Subcutaneous abdominal adipose tissue (tissue), 5 donors: ENCODE measurements around the gene MB.
A peak's percentile ranks its signal among the peaks of the same experiment; 100 is the strongest.
"Not testable (repeated sequence)": the region's sequence is repeated elsewhere in the genome, so short reads cannot be mapped to it uniquely, and the experiment has no call there.

ENCODE experiments used
- H3K27ac ChIP-seq: one replicate; pipeline ENCODE4 v1.7.0; 2013; ENCODE audit warnings: low read depth, mild to moderate bottlenecking, inconsistent platforms, low read length, moderate library complexity
- H3K27me3 ChIP-seq, 5 donors: one replicate each; pipeline ENCODE4 v1.7.0; 2013; ENCODE audit warnings: low read length in 5 of 5, inconsistent platforms in 1 of 5; ENCODE audit not compliant: control insufficient read depth in 5 of 5, insufficient read depth in 4 of 5
- H3K36me3 ChIP-seq, 5 donors: one replicate each; pipeline ENCODE4 v1.7.0; 2013; ENCODE audit warnings: low read length in 5 of 5; ENCODE audit not compliant: control insufficient read depth in 5 of 5, insufficient read depth in 5 of 5
- H3K4me1 ChIP-seq, 5 donors: one replicate each; pipeline ENCODE4 v1.7.0; 2013; ENCODE audit warnings: low read length in 5 of 5, mild to moderate bottlenecking in 3 of 5, moderate library complexity in 1 of 5; ENCODE audit not compliant: control insufficient read depth in 5 of 5, insufficient read depth in 5 of 5
- H3K4me3 ChIP-seq, 5 donors: one replicate each; pipeline ENCODE4 v1.7.0; 2013; ENCODE audit warnings: low read length in 5 of 5, low read depth in 1 of 5
- H3K9ac ChIP-seq, 5 donors: one replicate each; pipeline ENCODE4 v1.7.0; 2013; ENCODE audit warnings: low read length in 5 of 5, mild to moderate bottlenecking in 4 of 5, moderate library complexity in 3 of 5
- H3K9me3 ChIP-seq, 5 donors: one replicate each; pipeline ENCODE4 v1.7.0; 2013; ENCODE audit warnings: low read length in 5 of 5; ENCODE audit not compliant: control insufficient read depth in 5 of 5
- donor health status: healthy.
- donor health status: healthy.
- donor health status: healthy.
- donor health status: healthy.
- donor health status: healthy.

The MB gene

DNA sequence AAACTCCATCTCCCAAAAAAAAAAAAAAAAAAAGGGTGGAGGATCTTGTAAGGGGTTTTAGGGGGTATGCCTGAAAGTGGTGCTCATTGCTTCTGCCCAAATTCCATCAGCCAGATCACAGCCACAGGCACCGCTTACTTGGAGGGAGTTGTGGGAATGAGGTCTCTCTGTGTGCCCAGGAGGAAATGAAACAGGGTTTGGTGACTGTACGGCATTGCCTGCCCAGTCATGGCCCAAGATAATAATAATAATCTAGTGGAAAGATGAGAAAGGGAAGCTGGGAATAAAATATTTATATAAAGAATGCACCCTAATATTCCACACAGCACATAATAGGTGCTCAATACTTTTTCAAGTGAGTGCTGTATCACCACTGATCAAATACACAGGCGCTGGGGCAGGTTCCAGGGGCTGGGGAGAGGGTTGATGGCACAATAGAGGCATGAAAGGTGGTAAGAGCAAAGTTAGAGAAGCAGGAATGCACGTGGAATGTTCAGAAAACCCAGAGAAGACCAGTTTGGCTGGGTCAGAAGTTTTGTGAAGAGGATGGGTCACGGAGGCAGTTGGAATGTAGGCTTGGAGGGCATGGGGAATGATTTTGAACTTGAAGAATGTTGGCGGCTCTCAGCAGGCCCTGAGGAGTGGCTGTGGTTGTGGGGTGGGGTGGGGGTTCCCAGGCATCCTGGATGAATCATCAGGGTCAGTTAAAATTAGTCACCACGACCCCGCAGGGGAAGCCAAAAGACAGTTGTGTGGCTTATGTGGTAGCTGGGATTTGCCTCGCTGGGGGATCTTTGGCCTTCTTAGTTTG, 12.5 kb upstream of the MB start:
- no peaks in the 10 kb centered on the region for H3K36me3 ChIP-seq
- H3K27ac ChIP-seq: peak overlapping the region; percentile 86
- H3K4me3 ChIP-seq: no peak overlapping the region
- peaks cover 0 to 2% (median 0%) of the 10 kb centered on the region in 5 donors for H3K9me3 ChIP-seq
- H3K4me1 ChIP-seq: peaks cover 7 to 20% (median 16%) of the 10 kb centered on the region in 5 donors
- H3K27me3 ChIP-seq: no peaks in the 10 kb centered on the region
- H3K9ac ChIP-seq: peak overlapping the region in 2 of 5 donors; percentile 27 to 38

DNA sequence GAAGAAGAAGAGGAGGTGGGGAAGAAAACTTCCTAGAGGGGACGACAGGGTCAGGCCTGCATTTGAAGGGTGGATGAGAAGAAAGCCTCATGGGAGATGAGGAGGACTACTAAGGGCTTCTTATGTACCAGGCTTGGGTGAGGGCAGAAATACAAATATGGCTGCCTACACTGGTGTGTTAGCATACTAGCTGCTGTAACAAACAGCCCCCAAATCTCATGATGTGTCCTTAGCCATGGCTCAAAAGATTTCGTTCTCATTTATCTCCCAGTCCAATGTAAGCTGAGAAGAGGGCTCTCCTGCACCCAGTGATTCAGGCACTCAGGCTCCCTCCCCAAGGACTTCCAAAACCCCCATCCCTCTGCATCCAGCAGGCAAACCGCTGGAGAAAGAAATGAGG, 11.6 kb upstream of the MB start:
- H3K27me3 ChIP-seq: no peaks in the 10 kb centered on the region
- H3K4me1 ChIP-seq: peaks cover 7 to 20% (median 16%) of the 10 kb centered on the region in 5 donors
- H3K9me3 ChIP-seq: peaks cover 0 to 2% (median 0%) of the 10 kb centered on the region in 5 donors
- H3K4me3 ChIP-seq: no peak overlapping the region
- peak overlapping the region; percentile 86 for H3K27ac ChIP-seq
- H3K9ac ChIP-seq: no peak overlapping the region
- H3K36me3 ChIP-seq: no peaks in the 10 kb centered on the region

DNA sequence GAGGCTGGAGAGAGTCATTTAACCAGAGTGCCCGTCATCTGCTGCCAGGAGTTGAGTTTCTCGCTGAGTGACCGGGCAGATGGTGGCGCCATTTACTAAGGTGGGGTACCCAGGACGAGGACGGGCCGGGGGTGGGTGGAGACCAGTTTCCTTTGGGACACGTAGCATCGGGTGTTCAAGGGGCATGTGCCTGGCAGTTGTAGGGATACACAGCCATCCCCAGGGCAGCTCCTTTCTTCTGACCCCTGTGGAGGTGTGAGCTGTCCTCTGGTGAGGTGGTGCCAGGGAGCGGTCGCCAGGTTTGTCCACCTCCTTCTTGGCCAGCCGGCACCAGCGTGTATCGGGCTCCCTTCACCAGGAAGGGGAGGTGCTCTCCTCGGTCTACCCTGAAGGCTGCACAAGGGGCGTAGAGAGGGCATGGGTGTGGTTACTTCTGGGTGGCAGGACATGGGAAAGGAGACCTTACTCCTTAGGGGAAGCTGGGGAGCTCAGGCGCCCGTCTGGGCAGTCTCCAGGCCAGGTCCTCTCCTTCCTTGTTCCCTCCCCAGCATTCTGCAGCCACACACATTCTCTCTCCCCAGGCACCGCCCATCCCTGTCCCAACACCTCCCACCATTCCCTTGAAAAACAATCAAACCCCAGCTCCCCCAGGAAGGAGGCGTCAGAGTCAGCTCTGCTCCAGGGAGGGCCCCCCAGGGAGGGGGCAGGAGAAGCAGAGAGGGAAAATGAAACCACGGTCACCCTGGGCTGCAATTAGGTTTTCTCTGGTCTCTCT, 10.3 kb upstream of the MB start:
- Histone ChIP-seq H3K27me3 (no peaks in the 10 kb centered on the region), H3K9ac (peak overlapping the region; percentile 51 to 84 (median 77)), H3K4me3 (peak overlapping the region; percentile 82 to 93 (median 83)), H3K4me1 (peaks cover 7 to 29% (median 25%) of the 10 kb centered on the region in 5 donors), H3K36me3 (no peaks in the 10 kb centered on the region), H3K27ac (peak overlapping the region; percentile 88), H3K9me3 (peaks cover 0 to 2% (median 0%) of the 10 kb centered on the region in 5 donors)

DNA sequence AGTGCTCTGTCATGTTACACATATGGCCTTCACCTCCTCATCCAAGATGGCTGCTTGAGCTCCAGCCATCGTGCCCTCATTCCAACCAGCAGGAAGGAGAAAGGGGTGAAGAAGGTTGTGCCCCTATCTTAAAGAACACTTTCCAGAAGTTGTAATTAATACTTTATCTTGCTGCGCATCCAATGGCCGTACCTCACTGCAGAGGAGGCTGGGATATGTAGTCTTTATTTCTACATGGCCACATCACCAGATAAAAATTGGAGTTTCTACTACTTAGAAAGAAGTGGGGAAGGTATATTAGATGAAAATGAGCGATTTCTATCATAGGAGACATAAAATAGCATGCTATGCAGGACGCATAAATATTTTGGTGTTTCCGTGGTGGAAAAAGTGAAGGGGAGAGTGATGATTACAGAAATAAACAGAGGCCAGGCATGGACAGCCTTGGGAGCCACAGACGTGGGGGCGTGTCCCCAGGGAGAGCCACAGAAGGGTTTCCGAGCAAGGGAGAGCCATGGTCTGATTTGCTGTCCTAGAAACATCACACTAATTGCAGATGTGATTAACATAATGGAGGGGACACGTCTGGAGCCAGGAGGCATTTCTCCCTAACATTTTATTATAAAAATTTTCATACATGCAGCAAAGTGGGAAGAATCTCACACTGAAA, 8.8 kb upstream of the MB start:
- no peak overlapping the region for H3K4me3 ChIP-seq
- H3K4me1 ChIP-seq: peaks cover 7 to 40% (median 37%) of the 10 kb centered on the region in 5 donors
- H3K27ac ChIP-seq: no peak overlapping the region

DNA sequence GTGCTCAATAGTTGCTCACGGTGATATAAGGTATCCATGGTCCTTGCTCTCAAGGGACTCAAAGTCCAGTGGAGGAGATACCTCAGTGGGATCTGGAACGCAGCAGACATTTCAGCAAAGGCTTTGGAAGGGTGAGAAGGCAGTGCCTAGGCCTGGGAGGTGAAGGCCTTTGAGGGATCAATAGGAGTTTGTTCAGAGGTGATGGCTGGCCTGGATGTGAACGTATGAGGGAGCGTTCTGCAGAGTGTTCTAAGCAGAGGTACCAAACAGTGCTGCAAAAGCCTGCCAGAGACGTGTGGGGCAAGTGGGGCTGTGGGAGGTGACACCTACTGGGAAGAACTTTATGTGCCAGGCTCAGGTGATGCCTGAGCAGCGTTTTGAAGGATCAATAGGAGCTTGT, 7.4 kb upstream of the MB start:
- Histone ChIP-seq H3K9me3 (peaks cover 0 to 2% (median 0%) of the 10 kb centered on the region in 5 donors), H3K27me3 (no peaks in the 10 kb centered on the region), H3K4me1 (peaks cover 3 to 36% (median 36%) of the 10 kb centered on the region in 5 donors), H3K36me3 (no peaks in the 10 kb centered on the region), H3K9ac (no peak overlapping the region), H3K27ac (no peak overlapping the region), H3K4me3 (no peak overlapping the region)

More for the DNA sequence above, 8.8 kb upstream of the MB start:
- H3K27me3 ChIP-seq: no peaks in the 10 kb centered on the region
- no peak overlapping the region for H3K9ac ChIP-seq
- H3K36me3 ChIP-seq: no peaks in the 10 kb centered on the region
- peaks cover 0 to 2% (median 0%) of the 10 kb centered on the region in 5 donors for H3K9me3 ChIP-seq

DNA sequence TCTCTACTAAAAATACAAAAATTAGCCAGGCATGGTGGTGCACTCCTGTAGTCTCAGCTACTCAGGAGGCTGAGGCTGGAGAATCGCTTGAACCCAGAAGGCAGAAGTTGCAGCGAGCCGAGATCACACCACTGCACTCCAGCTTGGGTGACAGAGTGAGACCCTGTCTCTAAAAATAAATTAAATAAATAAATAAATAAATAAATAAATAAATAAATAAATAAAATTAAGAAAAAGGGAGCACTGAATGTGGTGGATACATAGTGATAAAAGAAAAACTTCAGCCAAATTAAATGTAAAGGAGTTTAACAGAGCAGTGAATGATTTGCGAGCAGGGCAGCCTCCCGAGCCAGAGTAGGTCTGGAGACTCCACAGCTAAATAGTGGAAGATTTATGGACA, 6.8 kb upstream of the MB start:
- H3K27ac ChIP-seq, H3K4me3 ChIP-seq, H3K36me3 ChIP-seq, H3K9ac ChIP-seq, H3K9me3 ChIP-seq, H3K27me3 ChIP-seq: not testable (repeated sequence)
- peaks cover 3 to 31% (median 30%) of the 10 kb centered on the region in 5 donors for H3K4me1 ChIP-seq

DNA sequence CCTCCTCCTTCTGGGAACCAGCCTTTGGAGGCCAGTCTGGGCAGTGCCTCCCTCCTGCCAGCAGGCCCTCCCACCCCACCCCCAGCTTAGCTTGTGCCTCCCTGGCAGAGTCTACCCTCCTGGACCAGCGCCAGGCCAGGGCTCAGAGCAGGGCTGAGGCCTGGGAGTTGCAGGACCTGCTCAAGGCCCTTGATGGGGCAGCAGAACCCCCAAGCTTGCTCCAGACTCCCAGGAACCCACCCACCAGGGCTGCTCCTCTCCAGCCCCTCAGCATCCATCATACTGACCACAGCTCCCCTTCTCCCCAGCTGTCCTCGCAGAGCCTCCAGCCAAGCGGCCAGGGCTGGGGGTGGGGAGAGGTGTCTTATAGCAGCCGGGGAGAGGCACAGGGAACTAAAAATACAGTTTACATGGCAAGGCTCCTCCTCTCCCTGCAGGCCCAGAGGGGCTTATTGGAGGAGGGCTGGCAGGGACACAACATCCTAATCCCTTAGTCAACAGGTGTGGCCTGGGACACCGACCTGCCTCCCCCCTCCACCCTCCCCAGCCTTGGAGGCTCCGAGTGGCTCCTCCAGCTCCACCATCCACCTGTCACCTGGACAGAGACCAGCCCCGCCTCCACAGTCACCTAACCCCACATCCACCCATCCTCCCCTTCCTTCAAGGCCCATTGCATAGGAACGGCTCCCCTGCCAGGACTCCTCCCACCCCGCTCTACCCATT, 5.2 kb upstream of the MB start:
- Histone ChIP-seq H3K9ac (no peak overlapping the region), H3K27ac (peak overlapping the region; percentile 7), H3K9me3 (no peaks in the 10 kb centered on the region), H3K36me3 (no peaks in the 10 kb centered on the region), H3K4me1 (peaks cover under 1 to 36% (median 24%) of the 10 kb centered on the region in 5 donors), H3K27me3 (no peaks in the 10 kb centered on the region), H3K4me3 (no peak overlapping the region)

DNA sequence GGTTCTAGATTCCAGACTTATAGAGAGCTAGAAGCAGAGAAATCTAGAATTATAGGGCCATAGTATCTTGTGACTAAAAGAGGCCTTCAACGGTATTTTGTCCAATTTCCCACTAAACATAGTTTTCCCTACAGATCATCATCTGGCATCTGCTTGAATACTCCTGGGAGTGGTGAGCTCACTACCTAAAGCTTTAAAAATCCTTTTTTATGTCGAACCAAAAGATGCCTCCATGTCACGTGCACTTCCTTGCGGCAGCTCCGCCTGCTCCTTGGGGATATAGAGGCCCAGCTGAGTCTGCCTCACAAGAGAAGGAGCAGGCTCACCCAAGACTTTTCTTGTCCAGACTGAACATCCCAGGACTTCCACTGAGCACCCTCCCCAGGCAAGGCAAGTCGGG, 4.3 kb upstream of the MB start:
- Histone ChIP-seq H3K27me3 (no peaks in the 10 kb centered on the region), H3K9ac (no peak overlapping the region), H3K9me3 (no peaks in the 10 kb centered on the region), H3K27ac (peak overlapping the region; percentile 74), H3K36me3 (no peaks in the 10 kb centered on the region), H3K4me1 (peaks cover 0 to 40% (median 20%) of the 10 kb centered on the region in 5 donors), H3K4me3 (no peak overlapping the region)

DNA sequence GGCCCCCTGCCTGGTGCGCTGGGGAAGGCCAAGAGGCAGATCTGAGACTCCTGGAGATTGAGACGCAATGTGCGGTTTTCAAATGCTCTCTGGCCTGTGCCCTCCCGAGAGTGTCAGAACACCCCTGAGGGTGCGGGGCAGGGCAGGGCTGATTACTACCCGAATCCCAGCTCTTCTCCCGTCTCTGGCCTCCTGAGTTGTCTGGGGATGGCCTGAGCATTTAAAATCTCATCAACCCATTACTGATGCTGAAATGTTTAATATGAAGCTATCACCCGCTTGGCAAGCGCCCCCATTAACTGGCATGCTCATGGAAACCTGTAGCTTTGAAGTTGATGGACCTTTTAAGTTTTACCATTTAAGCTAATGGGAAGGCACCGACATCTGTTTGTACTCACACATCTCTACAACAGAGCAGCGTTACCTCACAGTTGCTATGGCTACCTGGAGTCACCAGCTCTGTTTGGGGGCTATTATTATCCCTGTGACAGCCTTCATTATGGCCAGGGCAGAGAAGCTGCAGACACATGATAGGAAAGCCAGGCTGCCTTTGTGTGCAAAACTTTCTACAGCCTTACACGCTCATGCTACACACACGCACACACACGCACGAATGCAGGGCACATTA, 3.6 kb upstream of the MB start:
- peak overlapping the region; percentile 74 for H3K27ac ChIP-seq

More for the DNA sequence above, 3.6 kb upstream of the MB start:
- Histone ChIP-seq H3K36me3 (no peaks in the 10 kb centered on the region), H3K4me3 (no peak overlapping the region), H3K27me3 (no peaks in the 10 kb centered on the region), H3K9me3 (no peaks in the 10 kb centered on the region), H3K4me1 (peaks cover 0 to 47% (median 20%) of the 10 kb centered on the region in 5 donors), H3K9ac (no peak overlapping the region)
